Measurements from ENCODE around the gene CKAP2L.

CKAP2L gene, protein sequence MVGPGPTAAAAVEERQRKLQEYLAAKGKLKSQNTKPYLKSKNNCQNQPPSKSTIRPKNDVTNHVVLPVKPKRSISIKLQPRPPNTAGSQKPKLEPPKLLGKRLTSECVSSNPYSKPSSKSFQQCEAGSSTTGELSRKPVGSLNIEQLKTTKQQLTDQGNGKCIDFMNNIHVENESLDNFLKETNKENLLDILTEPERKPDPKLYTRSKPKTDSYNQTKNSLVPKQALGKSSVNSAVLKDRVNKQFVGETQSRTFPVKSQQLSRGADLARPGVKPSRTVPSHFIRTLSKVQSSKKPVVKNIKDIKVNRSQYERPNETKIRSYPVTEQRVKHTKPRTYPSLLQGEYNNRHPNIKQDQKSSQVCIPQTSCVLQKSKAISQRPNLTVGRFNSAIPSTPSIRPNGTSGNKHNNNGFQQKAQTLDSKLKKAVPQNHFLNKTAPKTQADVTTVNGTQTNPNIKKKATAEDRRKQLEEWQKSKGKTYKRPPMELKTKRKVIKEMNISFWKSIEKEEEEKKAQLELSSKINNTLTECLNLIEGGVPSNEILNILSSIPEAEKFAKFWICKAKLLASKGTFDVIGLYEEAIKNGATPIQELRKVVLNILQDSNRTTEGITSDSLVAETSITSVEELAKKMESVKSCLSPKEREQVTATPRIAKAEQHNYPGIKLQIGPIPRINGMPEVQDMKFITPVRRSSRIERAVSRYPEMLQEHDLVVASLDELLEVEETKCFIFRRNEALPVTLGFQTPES

DNA sequence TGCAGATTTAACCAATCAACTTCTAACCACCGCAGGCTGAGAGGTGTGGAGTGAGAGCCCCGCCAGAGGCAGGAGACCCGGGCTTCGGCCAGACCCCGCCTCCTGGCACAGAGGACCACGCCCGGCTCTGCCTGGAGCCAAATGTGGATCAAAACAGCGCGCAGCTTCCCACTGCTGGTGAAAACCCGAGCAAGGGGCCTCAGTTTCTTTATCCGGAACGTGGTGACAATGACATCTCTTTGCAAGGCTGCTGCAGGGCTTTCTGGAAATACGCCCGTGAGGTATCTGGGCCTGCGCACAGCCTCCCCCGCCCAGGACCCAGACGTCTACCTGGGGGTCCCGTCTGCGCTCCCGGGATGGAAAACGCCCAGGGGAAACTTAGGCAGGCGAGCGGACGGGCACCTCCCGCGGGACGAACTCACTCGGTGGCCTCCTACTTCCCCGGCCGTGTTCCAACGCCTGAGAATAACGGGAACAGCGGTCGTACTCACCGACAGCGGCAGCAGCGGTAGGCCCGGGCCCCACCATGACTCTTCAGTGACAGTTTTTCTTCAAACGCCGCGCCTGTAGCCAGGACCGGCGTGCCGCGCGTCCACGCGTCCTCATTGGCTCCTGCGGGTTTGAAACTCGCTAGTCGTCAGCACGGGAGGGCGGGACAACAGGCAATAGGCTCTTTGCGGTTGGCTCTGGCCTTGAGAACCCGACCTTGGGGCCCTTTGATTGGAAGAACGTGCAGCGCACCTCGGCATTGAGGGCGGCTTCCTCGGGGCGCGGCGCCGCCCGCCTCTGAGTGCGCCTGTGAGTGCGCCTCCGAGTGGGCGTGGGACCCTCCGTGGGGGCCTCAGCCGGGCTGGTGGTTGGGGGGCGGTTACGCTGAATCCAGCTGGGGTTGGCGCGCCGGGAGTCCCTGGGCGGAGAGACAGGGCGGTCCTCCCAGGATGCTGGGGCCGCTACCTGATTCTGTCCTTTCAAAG is at the start of gene CKAP2L:
Gene CKAP2L, minus strand, starts transcription at position 539 of the 974 bp plus-strand sequence. Its CDS starts 11 bp downstream, at position 528.
- DNase-seq: peak; percentile 23 to 98 (median 92)

DNA sequence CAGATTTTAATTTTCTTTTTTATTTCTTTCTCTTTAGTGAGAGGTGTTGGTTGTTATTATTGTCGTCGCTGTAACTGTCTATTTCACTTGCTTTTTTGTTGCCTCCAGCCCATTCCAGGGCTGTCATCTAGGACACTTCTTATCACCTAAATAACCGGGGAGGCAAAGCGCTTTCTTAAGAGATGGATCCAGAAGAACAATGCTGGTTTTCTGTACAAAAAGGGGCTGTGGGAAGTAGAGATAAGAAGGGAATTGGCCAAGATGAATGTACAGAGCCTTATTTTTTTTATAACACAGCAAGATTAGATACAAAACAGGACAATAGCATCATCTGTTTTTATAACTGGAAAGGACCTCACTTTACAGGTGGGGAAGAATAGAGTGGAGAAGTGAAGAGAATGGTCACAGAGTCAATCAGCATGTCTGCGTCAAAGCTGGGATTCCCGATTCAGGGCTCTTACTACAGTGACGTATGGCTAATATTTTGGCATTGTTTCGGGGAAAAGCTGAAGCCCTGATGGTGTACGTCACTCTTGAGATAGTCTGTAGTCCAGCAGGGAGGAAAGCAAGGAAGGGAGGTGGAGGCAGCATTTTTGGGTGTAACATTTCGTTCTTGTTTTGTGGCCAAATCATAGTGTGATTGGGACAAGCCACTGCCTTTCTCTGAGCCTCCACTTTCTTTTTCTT is 49.0 kb upstream of the CKAP2L start:
- DNase-seq: no peak

DNA sequence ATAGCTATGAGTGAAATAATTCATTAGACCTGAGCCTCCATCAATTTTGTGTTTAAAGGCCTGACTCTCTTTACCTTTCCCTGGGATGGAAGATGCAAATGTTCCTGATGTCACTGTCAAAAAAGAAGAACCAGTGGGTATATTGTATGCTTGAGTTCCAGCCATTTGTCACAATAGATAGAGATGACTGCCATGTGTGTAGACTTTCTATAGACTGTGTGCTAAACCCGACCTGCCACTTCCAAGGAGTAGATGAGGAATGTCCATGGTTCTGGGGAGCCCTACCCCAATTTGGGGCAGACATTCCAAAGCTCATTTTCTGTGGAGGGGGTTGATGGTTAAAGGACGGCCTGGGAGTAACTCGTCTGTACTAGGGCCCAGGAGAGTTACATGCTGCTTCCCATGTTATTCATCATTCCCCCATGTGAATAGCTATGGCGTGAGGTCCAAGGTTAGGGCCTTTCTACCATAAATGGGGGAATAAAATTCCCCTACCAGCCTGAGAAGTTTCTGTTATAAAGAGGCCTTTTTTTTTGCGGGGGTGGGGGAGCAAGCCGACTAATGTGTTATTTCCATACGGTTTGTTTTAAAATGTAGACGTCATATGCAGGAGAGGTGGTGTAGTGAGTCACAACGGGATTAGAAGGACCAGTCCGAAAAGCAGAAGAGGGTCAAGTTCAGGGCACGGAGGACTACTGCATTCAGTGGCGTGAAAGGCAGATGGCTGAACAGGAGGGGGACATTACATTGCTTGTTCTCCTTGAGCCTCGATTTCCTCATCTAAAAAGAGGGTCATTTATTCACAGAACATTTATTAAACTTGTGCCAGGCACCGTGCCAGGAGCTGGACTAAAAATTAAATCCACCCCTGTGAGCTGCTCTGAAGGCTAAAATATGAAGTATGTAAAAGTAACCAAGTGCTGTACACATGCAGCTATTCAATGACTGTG is 48.2 kb upstream of the CKAP2L start:
- no peak for DNase-seq

DNA sequence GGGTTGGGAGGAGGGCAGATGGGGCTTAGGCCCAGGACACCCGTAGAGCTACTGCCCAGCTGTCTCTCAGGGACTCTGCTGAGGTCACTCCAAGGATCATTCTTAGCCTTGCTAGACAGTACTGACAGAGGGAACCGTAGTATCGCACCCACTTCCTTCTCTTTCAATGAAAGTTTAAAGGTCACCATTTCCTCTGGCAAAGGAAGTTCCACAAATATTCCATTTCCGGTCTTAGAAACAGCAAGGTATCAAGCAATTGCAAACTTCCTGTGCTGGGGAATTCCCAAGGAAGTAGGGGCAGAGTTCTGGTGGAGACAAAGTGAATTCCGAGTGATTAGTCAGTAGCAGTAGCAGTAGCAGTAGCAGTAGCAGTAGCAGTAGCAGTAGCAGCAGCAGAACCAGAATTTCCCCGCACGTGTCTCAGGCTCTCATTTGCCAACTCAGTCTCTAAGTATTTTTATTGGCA is 47.5 kb upstream of the CKAP2L start:
- no peak for DNase-seq

DNA sequence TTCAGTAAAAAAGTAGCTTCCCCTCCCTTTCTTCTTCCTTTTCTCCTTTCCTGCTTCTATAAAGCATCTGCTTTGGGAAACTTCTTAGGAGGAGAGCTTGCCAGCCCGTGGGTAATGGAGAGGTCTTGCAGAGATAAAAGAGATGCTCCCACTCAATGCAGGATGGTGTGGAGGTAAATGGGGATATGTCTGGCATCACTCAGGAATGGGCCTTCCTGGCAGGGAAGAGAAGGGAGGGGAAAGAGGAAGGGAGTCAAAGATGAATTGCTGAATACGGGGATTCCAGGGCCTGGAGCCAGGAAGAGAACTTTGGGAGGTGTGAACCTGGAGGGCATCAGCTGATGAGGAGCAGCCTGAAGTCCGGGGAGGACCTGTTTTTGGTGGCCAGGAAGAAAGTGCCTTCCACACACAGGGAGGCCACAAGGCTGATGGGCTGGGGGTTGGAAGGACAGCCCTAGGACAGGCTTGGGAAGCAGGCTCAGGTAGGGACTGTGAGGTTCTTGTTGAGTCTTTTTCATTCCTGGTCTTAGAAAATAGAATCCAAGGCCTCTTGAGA is 46.9 kb upstream of the CKAP2L start:
- no peak for DNase-seq

DNA sequence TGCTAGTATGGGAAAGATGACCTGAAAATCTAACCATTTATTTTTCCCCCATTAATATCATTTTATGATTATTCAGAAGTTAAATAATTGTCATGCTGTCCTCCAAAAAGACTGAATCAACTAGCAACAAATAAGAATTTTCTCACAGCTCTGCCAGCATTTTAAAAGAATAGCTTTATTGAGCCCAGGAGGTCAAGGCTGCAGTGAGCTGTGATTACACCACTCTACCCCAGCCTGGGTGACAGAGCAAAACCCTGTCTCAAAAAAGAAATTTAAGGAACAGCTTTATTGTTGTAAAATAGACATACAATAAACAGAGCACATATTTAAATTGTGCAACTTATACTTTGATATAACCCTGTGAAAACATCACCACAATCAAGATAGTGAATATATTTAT is 44.7 kb upstream of the CKAP2L start:
- no peak for DNase-seq

DNA sequence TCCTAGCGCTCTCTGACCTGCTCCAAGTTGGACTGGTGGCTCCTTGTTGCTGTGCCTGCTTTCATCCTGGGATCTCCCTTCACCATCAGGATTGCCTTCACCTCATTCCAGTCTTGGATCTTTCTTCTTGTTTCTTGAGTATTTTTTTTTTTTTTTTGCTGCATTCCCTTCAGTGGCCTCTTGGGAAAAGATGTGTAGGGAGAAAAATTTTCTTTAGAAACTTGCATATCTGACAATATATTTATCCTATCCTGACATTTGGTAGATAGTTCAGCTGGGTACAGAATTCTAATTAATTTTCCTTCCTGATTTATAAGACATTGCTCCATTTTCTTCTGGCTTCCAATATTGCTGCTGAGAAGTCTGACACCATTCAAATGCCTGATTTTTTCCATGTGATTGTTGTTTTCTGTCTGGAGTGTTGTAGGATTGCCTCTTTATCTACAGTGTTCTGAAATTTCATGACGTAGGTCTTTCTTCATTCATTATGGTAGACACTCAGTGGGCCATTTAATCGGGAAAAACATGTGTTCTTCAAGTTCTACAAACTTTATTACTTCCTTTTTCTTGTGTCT is 42.9 kb upstream of the CKAP2L start:
- DNase-seq: no peak

DNA sequence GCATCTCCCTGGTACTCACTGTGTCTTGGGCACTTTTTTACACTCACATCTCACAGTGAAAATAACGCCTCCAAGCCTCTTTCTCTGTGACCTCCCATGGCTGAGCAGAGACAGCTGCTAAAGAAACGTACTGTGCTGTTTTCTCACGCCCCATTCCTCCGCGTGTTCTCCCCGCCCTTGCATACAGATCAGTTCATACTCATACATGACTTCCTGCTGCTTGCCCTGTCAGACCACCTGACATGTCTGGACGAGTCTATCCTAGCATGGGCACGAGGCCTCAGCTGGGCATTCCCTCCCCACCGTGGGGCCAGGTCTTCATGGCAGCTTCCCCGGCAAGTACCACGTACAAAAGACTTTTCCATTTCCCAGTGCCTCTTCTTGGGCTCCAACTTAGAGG is 41.1 kb upstream of the CKAP2L start:
- no peak for DNase-seq

DNA sequence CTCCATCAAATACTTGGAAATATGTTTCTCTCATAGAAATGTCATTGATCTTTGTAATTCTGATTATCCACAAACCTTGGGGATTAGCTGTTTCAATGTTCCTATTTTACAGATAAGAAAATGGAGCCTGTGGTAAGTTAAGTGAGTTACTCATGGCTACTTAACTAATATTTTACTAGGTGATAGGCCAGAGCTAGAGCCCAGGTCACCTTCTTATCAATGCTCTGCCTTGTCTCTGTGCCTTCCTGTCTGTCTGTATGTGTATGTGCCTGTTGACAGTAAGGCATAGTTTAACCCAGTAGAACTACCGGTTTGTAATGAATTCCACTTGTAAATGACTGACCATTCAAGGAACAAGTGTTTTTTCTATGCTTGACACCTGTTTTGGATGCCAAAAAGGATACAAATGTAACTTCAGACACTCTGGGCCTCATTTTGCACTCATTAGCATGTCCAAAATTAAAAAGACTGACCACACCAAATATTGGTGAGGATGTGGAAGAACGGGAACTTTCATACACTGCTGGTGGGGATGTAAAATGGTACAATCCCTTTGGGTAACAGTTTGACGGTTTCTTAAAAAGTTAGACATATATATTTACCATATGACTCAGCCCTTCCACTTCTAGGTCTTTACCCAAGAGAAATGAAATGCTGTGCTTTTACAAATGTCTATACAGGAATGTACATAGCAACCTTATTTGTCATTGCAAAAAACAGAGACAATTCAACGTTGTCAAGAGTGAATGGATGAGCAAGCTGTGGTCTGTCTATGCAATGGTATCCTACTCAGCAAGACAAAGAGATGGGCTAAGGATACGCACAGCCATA is 39.5 kb upstream of the CKAP2L start:
- DNase-seq: no peak

DNA sequence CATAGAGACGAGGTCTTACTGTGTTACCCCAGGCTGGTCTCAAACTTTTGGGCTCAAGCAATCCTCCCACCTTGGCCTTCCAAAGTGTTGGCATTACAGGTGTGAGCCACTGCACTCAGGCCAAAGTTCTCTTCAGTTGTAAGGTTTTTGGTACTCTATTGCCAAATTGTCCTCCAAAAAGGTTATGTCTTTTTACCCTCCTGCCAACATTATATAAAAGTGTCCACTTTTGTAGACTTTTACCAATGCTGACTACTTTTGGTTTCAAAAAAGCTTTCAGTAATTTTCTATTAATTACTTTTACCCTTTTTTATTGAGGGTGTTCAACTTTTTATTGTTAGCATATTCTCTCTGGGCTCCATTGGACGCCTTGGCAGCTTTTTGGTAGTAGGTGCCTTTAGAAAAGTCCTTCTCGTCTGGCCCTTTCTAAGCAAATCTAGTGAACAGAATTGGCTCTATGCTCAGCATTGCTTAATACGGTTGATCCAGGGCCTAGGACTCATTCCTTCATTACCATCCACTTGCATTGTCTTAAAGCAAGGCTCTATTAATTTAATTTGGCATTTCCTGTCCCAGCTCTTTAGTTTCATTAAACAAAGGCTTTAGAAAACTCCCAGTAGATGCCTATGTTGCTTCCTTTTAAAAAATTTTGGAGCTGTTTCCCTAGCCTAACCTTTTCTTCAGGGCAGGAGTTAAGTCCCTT is 36.6 kb upstream of the CKAP2L start:
- DNase-seq: no peak

DNA sequence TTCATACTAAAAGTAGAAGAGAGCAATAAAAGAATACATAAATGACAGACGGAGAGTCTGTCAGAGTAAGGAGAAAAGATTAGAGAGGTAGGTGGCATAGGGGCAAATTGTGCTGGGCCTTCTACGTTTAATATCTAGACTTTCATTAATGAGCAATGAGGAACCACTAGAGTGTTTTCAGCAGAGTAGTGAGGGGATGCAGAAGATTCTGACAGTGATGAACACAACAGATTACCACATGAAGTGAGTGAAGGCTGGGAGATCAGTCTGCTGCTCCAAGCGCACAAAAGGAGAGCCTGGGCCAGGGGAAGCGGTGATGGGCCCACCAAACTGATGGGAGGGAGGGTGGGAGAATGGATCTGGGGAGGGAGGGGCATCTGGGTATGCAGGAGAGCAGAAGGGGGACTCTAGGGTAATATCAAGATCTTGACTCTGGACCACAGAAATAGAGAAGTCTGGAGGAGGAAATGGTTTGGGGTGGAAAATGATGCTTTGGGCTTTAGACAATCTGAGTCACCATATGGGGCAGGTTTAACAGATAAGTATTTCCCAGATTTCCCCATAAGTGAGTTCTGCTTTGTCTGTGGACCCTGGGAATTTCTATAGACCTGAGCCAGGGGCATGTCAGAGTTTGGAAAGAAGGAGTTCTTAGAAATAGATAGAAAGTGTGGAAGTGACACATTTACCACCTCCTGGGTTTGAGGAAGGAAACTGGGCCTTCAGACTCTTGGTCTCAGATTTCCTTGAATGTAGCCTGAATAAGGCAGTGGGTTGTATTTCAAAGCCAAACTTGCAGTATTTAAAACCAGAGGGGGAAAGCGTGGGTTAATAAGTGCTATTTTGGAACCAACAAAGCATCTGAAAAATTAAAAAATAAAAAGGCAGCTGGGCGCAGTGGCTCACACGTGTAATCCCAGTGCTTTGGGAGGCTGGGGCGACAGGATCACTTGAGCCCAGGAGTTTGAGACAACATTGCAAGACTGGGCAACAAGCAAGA is 34.9 kb upstream of the CKAP2L start:
- DNase-seq: no peak

DNA sequence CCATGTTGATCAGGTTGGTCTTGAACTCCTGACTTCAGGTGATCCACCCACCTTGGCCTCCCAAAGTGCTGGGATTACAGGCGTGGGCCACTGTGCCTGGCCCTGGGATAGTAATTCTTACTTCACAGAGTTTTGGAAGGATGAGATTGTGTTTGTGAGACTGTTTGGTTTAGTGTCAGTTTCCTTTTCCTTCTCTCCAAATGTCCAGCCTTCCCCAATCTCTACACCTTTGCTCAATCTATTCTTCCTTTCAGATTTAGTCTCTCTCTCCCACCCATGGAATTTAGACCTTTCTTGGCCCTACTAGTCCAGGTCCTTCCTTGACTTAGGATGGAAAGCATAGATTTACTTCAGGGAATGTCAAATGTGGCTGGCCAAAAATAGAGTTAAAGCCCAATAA is 32.1 kb upstream of the CKAP2L start:
- no peak for DNase-seq

DNA sequence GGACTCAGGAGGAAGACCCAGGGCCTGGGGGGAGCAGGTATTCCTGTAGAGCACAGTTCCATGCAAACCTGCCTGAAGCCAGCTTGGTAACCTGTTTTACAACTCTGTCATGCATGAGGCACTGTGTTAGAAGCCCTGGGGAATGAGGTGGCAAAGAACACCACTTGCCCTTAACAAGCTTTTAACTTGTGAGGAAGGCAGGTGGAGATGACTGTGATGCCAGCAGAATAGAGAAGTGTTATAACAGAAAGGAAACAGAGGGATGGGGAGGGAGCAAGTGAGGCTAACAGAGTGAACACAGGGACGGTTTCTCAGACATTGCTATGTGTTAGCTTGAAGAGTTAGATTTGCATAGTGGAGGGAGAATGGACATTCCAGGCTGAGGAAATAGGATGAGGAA is 31.4 kb upstream of the CKAP2L start:
- no peak for DNase-seq

DNA sequence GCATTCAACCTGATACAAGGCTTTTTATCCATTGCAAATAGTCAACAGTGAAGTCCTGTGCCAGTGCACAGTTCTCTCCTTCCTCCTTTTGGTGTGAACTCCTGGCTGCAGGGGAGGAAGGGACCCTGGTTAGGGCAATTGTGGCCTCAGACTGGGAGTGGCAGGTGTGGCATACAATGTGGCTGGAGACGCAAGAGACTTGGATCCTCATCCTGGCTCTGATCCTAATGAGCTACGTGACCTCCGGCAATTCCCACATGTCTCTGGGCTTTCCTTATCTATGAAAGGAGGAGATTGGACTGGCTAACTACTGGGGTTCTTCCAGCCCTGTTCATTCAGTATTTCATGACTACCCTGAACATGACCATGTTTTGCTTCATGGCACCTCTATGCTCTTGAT is 30.4 kb upstream of the CKAP2L start:
- DNase-seq: no peak

DNA sequence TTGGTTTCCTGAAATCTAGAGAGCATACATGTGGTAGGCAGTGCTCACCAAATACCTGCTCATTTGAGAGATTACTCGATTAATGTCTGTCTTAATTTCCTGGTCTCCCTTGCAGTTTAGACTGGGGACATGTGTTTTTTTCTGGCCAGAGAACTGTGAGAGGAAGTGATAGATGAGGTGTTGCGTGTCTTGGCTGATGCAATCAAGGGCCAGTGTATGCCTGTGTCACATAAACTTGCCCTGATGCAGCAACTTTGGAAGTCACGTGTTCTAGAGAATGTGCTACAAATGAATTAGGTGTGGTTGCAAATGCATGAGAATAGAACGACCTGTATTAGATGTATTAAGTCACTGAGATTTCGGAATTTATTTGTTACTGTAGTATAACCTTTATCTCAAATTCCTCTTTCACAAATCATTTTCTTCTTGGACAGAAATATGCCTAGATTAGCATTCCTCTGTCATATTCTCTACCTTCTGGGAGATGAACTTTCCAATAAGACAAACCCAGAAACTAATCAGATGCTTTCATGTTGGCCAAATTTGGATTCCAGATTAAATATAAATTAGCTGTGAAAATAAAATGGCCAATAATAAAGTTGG is 29.8 kb upstream of the CKAP2L start:
- DNase-seq: peak in 2 of 56 donors; percentile 6 to 30

All from amygdala (tissue), 56 donors.